GM21447 (cell line): ENCODE results near the gene C1orf210.

Experiments used
- ATAC-seq: cut with Tn5 transposase; IDR thresholded peaks from one replicate; pipeline ENCODE4 v1.9.1; 2021; ENCODE audit not compliant: unreplicated experiment

C1orf210 gene

GRCh38 chr1:43312663-43313515, 27.5 kb upstream of the C1orf210 start:
- no peak for ATAC-seq

- ATAC-seq, result no peak
Observed at GRCh38 chr1:43312212-43312623, 26.8 kb upstream of the C1orf210 start.

- ATAC-seq, result no peak
Observed at GRCh38 chr1:43311521-43311920, 26.1 kb upstream of the C1orf210 start.

GRCh38 chr1:43309405-43310025, 24.1 kb upstream of the C1orf210 start:
- no peak for ATAC-seq

- ATAC-seq, result no peak
Observed at GRCh38 chr1:43308635-43309404, 23.4 kb upstream of the C1orf210 start.

GRCh38 chr1:43307458-43308158, 22.2 kb upstream of the C1orf210 start:
- no peak for ATAC-seq

GRCh38 chr1:43306688-43307457, 21.5 kb upstream of the C1orf210 start:
- no peak for ATAC-seq

GRCh38 chr1:43305926-43306687, 20.7 kb upstream of the C1orf210 start:
- no peak for ATAC-seq

- no peak for ATAC-seq
Observed at GRCh38 chr1:43305461-43305860, 20.1 kb upstream of the C1orf210 start.

GRCh38 chr1:43304771-43305300, 19.5 kb upstream of the C1orf210 start:
- no peak for ATAC-seq

- ATAC-seq, result no peak
Observed at GRCh38 chr1:43304314-43304681, 18.9 kb upstream of the C1orf210 start.

GRCh38 chr1:43303471-43304313, 18.3 kb upstream of the C1orf210 start:
- no peak for ATAC-seq

GRCh38 chr1:43302721-43303470, 17.5 kb upstream of the C1orf210 start:
- ATAC-seq, result no peak

GRCh38 chr1:43302201-43302600, 16.8 kb upstream of the C1orf210 start:
- no peak for ATAC-seq

- no peak for ATAC-seq
Observed at GRCh38 chr1:43300378-43301094, 15.2 kb upstream of the C1orf210 start, which contains the start of gene TIE1. Gene TIE1, plus strand, starts transcription at chr1:43300982. Its CDS starts 90 bp downstream, at chr1:43301072.

GRCh38 chr1:43299101-43299500, 13.7 kb upstream of the C1orf210 start:
- ATAC-seq, result no peak

- ATAC-seq, result no peak
Observed at GRCh38 chr1:43298055-43298454, 12.7 kb upstream of the C1orf210 start.
